HFF-Myc (cell line): Measurements from ENCODE around the gene NUP205.
A peak's percentile ranks its signal among the peaks of the same experiment; 100 is the strongest.

Experiments used
- DNase-seq: peaks from one replicate; pipeline ENCODE4 v3.0.0-alpha.2; 2011; ENCODE audit warnings: low read depth; ENCODE audit errors: extremely low read depth
- H3K4me3 ChIP-seq: replicated peaks from 2 replicates; pipeline ENCODE4 v1.5.1; 2011; ENCODE audit warnings: low read depth, mild to moderate bottlenecking, control low read depth, low read length
- CTCF ChIP-seq: IDR thresholded peaks from 2 replicates; pipeline ENCODE4 v1.5.1; 2012; ENCODE audit warnings: mild to moderate bottlenecking, low read depth, low read length, control low read depth; ENCODE audit errors: missing control alignments

Gene NUP205

GRCh38 chr7:135602304-135602703 lies 44.6 kb downstream of the NUP205 start:
- DNase-seq = no peak
- no peak overlapping the region for H3K4me3 ChIP-seq
- TF ChIP-seq CTCF = no peak

- no peak for TF ChIP-seq CTCF
- H3K4me3 ChIP-seq = no peak overlapping the region
- no peak for DNase-seq
These were observed 58.4 kb downstream of the NUP205 start for GRCh38 chr7:135616136-135616535.

GRCh38 chr7:135617781-135618180 lies 60.1 kb downstream of the NUP205 start:
- DNase-seq = no peak
- no peak for TF ChIP-seq CTCF
- H3K4me3 ChIP-seq = no peak overlapping the region

- no peak for DNase-seq
- no peak for TF ChIP-seq CTCF
- no peak overlapping the region for H3K4me3 ChIP-seq
These were observed 60.8 kb downstream of the NUP205 start for GRCh38 chr7:135618510-135618909.

DNA sequence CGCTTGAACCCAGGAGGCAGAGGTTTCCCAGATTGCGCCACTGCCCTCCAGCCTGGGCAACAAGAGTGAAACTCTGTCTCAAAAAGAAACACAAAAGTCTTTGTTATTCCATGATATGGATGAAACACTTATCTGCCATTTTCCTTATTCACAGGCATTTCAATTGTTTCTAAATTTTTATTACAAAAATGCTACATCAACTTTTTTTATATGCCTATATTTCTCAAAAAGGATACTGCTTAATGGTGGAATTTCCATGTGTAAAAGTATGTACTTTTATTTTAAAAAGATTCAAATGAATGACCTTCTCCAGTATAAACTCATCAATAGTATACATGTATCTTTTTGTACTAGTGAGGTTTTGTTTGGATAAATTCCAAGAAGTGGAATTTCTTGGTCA lies 62.7 kb downstream of the NUP205 start:
- no peak for TF ChIP-seq CTCF
- H3K4me3 ChIP-seq = no peak overlapping the region
- no peak for DNase-seq

GRCh38 chr7:135620980-135621850 lies 63.5 kb downstream of the NUP205 start:
- H3K4me3 ChIP-seq = no peak overlapping the region
- peak; percentile 63 for DNase-seq
- TF ChIP-seq CTCF = peak; percentile 78
